Retina (tissue), 1 donor: ENCODE results near the gene FAT2.

ENCODE experiments used
- DNase-seq: peaks from one replicate; pipeline ENCODE4 v3.0.0-alpha.2; 2016

Gene FAT2

GRCh38 chr5:151591144-151591819, at the start of gene FAT2:
Gene FAT2 (minus strand): TSS chr5:151591331. CDS start chr5:151568931, 22,400 bp downstream.
- no peak for DNase-seq

GRCh38 chr5:151638619-151639018, 47.5 kb upstream of the FAT2 start:
- DNase-seq: no peak

- no peak for DNase-seq
Observed at GRCh38 chr5:151637676-151638075, 46.5 kb upstream of the FAT2 start.

- DNase-seq: no peak
Observed at GRCh38 chr5:151633892-151634291, 42.8 kb upstream of the FAT2 start.

GRCh38 chr5:151632941-151633340, 41.8 kb upstream of the FAT2 start:
- no peak for DNase-seq

- no peak for DNase-seq
Observed at GRCh38 chr5:151632524-151632923, 41.4 kb upstream of the FAT2 start.

GRCh38 chr5:151631941-151632340, 40.8 kb upstream of the FAT2 start:
- no peak for DNase-seq

GRCh38 chr5:151630088-151630487, 39.0 kb upstream of the FAT2 start:
- no peak for DNase-seq

- DNase-seq: no peak
Observed at GRCh38 chr5:151628112-151628823, 37.1 kb upstream of the FAT2 start.

GRCh38 chr5:151627650-151628049, 36.5 kb upstream of the FAT2 start:
- no peak for DNase-seq

GRCh38 chr5:151625285-151625684, 34.2 kb upstream of the FAT2 start:
- no peak for DNase-seq

GRCh38 chr5:151624476-151624875, 33.3 kb upstream of the FAT2 start:
- peak; percentile 39 for DNase-seq

GRCh38 chr5:151622367-151623088, 31.4 kb upstream of the FAT2 start:
- peak; percentile 36 for DNase-seq

GRCh38 chr5:151620461-151620840, 29.3 kb upstream of the FAT2 start:
- no peak for DNase-seq

GRCh38 chr5:151619812-151620460, 28.8 kb upstream of the FAT2 start:
- no peak for DNase-seq

- no peak for DNase-seq
Observed at GRCh38 chr5:151618907-151619306, 27.8 kb upstream of the FAT2 start.

- no peak for DNase-seq
Observed at GRCh38 chr5:151617841-151618710, 26.9 kb upstream of the FAT2 start.

GRCh38 chr5:151617383-151617840, 26.3 kb upstream of the FAT2 start:
- DNase-seq: no peak

- no peak for DNase-seq
Observed at GRCh38 chr5:151615431-151615830, 24.3 kb upstream of the FAT2 start.

- no peak for DNase-seq
Observed at GRCh38 chr5:151614565-151614964, 23.4 kb upstream of the FAT2 start.

GRCh38 chr5:151612689-151613427, 21.7 kb upstream of the FAT2 start:
- DNase-seq: no peak
